Peyer's patch (tissue), 4 donors: ENCODE data around the gene CD24.

Source experiments
- POLR2A ChIP-seq, 2 donors: fragments of 450-650 bp; IDR thresholded peaks; one replicate each; pipeline ENCODE4 v1.5.1; 2017; ENCODE audit warnings: antibody characterized with exemption in 2 of 2, mild to moderate bottlenecking in 2 of 2, moderate library complexity in 2 of 2
- TF ChIP-seq, protein P1 (sequence below), 6 experiments: fragments of 450-650 bp in 4 of 6; fragments of 200-600 bp in 2 of 6; sonication (generic) in 1 of 6; IDR thresholded peaks; one replicate each; pipeline ENCODE4 v1.5.1; 2017 to 2019; ENCODE audit warnings: antibody characterized with exemption in 6 of 6, mild to moderate bottlenecking in 3 of 6, moderate library complexity in 1 of 6

DNA sequence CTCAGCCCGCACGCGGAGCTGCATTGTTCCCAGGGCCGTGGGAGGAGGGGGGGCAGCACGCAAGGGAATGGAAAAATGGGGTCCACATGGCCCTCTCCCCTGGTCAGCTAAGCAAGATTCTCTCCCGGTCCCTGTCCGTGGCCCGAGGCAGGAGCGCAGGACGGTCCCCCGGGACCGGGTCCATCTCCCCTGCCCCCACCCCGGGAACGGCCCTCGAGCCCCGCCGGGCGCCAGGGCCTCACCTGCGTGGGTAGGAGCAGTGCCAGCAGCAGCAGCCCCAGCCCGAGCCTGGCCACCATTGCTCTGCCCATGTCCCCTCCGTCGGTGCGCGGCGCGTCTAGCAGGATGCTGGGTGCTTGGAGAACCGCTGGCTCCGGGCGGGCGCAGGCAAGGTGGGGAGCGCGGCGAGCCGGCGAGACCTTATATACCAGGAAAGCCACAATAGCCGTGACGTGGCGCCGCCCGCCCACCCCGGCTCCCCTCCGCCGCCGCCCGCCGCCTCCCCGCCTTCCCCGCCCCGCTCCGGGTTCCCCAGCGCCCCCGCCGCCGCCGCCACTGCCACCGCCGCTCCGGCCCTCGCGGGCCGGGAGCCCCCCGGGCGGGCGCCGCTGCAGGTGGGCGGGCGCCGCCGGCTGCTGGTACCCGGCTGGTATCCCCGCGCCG is at the start of gene CD24:
- TF ChIP-seq, protein P1, sequence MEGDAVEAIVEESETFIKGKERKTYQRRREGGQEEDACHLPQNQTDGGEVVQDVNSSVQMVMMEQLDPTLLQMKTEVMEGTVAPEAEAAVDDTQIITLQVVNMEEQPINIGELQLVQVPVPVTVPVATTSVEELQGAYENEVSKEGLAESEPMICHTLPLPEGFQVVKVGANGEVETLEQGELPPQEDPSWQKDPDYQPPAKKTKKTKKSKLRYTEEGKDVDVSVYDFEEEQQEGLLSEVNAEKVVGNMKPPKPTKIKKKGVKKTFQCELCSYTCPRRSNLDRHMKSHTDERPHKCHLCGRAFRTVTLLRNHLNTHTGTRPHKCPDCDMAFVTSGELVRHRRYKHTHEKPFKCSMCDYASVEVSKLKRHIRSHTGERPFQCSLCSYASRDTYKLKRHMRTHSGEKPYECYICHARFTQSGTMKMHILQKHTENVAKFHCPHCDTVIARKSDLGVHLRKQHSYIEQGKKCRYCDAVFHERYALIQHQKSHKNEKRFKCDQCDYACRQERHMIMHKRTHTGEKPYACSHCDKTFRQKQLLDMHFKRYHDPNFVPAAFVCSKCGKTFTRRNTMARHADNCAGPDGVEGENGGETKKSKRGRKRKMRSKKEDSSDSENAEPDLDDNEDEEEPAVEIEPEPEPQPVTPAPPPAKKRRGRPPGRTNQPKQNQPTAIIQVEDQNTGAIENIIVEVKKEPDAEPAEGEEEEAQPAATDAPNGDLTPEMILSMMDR (IDR thresholded peaks at IDR 0.05): no peak
- peak in 1 of 2 donors; percentile 30 for TF ChIP-seq POLR2A (IDR thresholded peaks at IDR 0.05)
